Esophagus squamous epithelium (tissue), 5 donors: ENCODE measurements around the gene SCD5. TPM values are rescaled to one million over a fixed set of nuclear protein-coding genes. Genes with fewer than 3 reads are reported as not detected.

Source experiments
- DNase-seq: peaks from one replicate; lab custom pipeline; 2025; lab: John Stamatoyannopoulos, UW
- H3K27ac ChIP-seq, 4 donors: fragments of 200-600 bp; sonication (generic); one replicate each; pipeline ENCODE4 v1.5.1; 2016 to 2019; ENCODE audit warnings: mild to moderate bottlenecking in 1 of 4
- H3K27me3 ChIP-seq, 4 donors: fragments of 200-600 bp; sonication (generic); 1 replicate in 3 of 4; 2 replicates in 1 of 4; pipeline versions ENCODE4 v1.5.1 to v1.6.0; 2017 to 2021; ENCODE audit warnings: antibody characterized with exemption in 1 of 4
- H3K36me3 ChIP-seq, 3 donors: fragments of 200-600 bp; sonication (generic); one replicate each; pipeline ENCODE4 v1.5.1; 2016 to 2019
- H3K4me1 ChIP-seq, 3 donors: fragments of 200-600 bp; sonication (generic); one replicate each; pipeline ENCODE4 v1.5.1; 2017 to 2019
- H3K4me3 ChIP-seq, 4 donors: fragments of 200-600 bp; sonication (generic); 1 replicate in 3 of 4; 2 replicates in 1 of 4; pipeline ENCODE4 v1.5.1; 2016 to 2019; ENCODE audit warnings: mild to moderate bottlenecking in 2 of 4, moderate library complexity in 1 of 4
- H3K9me3 ChIP-seq, 3 donors: fragments of 200-600 bp; sonication (generic); one replicate each; pipeline ENCODE4 v1.5.1; 2016 to 2019
- CTCF ChIP-seq, 6 experiments: fragments of 450-650 bp in 4 of 6; fragments of 200-600 bp in 2 of 6; sonication (generic) in 2 of 6; IDR thresholded peaks; one replicate each; pipeline ENCODE4 v1.5.1; 2016 to 2019; ENCODE audit warnings: antibody characterized with exemption in 6 of 6, mild to moderate bottlenecking in 4 of 6, moderate library complexity in 4 of 6
- POLR2A ChIP-seq, 4 donors: fragments of 450-650 bp; IDR thresholded peaks; one replicate each; pipeline ENCODE4 v1.6.1; 2017; ENCODE audit warnings: antibody characterized with exemption in 4 of 4, mild to moderate bottlenecking in 4 of 4, moderate library complexity in 3 of 4
- WGBS, 2 donors: methylation state at CpG; one replicate each; pipeline ENCODE4 v1.1.5; 2018; 5-methylcytosine and 5-hydroxymethylcytosine counted together
- intact Hi-C: fragments of 100-400 bp; cut with DNase I; formaldehyde crosslinking; loops from one replicate; pipeline ENCODE4 v1.15.0; 2022
- total RNA-seq, 4 donors: library from RNA; depleted of rRNA; stranded (reverse); fragments of >200 nt; gene quantifications; one replicate each; pipeline ENCODE4 v1.1.0, GENCODE V29; 2016
- donor health status: DM: yes; HTN: yes; CAD: no.

SCD5 gene
- total RNA-seq, 4 donors from 2014 or later = 1.2 to 6.3 (median 4.3) TPM

- H3K27ac ChIP-seq = no peak overlapping the region
- intact Hi-C loops = no loop called here
- no peaks in the 10 kb centered on the region for H3K9me3 ChIP-seq
- no peaks in the 10 kb centered on the region for H3K27me3 ChIP-seq
- H3K4me1 ChIP-seq = peaks cover 0 to 15% (median 0%) of the 10 kb centered on the region in 3 donors
- no peaks in the 10 kb centered on the region for H3K36me3 ChIP-seq
- no peak for DNase-seq
- H3K4me3 ChIP-seq = no peak overlapping the region
- 74 to 100% methylated on average over 1 to 2 of the region's 2 CpGs for WGBS, 2 donors
- TF ChIP-seq CTCF (IDR thresholded peaks at IDR 0.05) (no peak), POLR2A (IDR thresholded peaks at IDR 0.05) (no peak)
Observed at GRCh38 chr4:82691431-82691830, 107.2 kb downstream of the SCD5 start.

DNA sequence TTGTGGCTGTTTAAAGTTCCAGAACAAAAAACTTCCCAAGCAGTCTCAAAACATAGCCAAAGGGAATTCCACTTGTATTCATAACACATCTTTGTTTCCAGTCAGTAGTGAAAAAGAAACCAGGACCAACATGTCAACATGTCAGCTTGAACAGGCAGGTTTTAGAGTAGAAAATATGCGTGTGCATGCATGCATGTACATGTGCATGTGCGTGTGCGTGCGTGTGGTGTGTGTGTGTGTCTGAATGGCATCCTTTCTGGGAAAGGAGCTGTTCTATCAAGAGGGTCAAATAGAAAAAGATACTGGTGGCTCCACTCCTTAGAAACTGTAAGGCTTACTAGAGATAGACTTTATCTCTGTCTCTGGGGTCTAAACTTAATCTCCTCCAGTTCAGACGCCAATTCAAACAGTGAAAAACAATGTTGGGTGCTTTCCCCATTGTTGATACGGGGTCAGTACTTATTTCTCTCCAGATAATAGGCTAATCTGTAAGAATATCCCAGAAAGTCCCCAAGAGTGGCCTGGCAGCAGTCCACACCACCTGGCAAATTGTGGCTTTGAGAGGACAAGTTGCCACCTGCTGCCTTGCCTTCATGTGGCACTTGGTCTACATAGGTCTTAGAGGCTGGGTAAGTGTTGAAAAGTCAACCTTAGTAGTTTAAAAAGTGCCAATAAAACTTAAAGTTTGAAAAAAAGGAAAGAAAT lies 110.4 kb downstream of the SCD5 start:
- Histone ChIP-seq H3K27ac (no peak overlapping the region), H3K36me3 (no peaks in the 10 kb centered on the region), H3K4me1 (peaks cover 0 to 15% (median 0%) of the 10 kb centered on the region in 3 donors), H3K4me3 (no peak overlapping the region), H3K9me3 (no peaks in the 10 kb centered on the region), H3K27me3 (no peaks in the 10 kb centered on the region)
- no peak for DNase-seq
- intact Hi-C loops = no loop called here
- 39 to 65% methylated on average over 6 of the region's 6 CpGs for WGBS, 2 donors
- TF ChIP-seq POLR2A (IDR thresholded peaks at IDR 0.05) (no peak), CTCF (IDR thresholded peaks at IDR 0.05) (no peak)

DNA sequence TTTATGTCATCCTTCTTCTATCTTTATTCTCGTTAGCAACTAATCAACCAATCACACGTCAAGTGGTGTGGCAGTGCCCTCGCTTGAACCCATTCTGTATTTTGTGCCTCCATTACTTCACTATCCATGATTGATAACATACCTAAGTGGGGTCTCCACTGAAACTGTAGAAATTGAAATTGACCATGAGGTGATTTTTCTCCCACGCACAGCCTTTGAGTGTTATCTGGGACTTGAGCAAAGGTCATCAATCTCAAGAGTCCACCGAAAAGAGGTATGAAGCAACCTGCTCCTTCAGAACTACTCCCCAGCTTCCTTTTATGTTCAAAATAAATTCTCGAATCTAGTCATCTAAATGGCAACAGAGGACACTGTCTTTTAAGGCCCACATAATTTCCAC lies 111.1 kb downstream of the SCD5 start:
- H3K4me1 ChIP-seq = peaks cover 0 to 15% (median 0%) of the 10 kb centered on the region in 3 donors
- TF ChIP-seq POLR2A (IDR thresholded peaks at IDR 0.05) (no peak), CTCF (IDR thresholded peaks at IDR 0.05) (no peak)
- H3K27ac ChIP-seq = no peak overlapping the region
- H3K36me3 ChIP-seq = no peaks in the 10 kb centered on the region
- WGBS, 2 donors = 77 to 80% methylated on average over 6 of the region's 6 CpGs
- no peak overlapping the region for H3K4me3 ChIP-seq
- DNase-seq = no peak
- no peaks in the 10 kb centered on the region for H3K9me3 ChIP-seq
- H3K27me3 ChIP-seq = no peaks in the 10 kb centered on the region
- intact Hi-C loops = no loop called here

- Histone ChIP-seq H3K36me3 (peaks cover 0 to 3% (median 0%) of the 10 kb centered on the region in 3 donors), H3K4me3 (no peak overlapping the region), H3K4me1 (peaks cover 3 to 17% (median 4%) of the 10 kb centered on the region in 3 donors), H3K27ac (no peak overlapping the region), H3K27me3 (no peaks in the 10 kb centered on the region), H3K9me3 (no peaks in the 10 kb centered on the region)
- TF ChIP-seq POLR2A (IDR thresholded peaks at IDR 0.05) (no peak), CTCF (IDR thresholded peaks at IDR 0.05) (no peak)
- 40 to 50% methylated on average over 1 of the region's 1 CpG for WGBS, 2 donors
- intact Hi-C loops = no loop called here
- DNase-seq = no peak
Observed at GRCh38 chr4:82681754-82682153, 116.8 kb downstream of the SCD5 start.

- intact Hi-C loops = no loop called here
- no peak overlapping the region for H3K27ac ChIP-seq
- 89 to 93% methylated on average over 8 to 9 of the region's 9 CpGs for WGBS, 2 donors
Observed at GRCh38 chr4:82680834-82681233, 117.8 kb downstream of the SCD5 start.

More at GRCh38 chr4:82680834-82681233, 117.8 kb downstream of the SCD5 start:
- no peaks in the 10 kb centered on the region for H3K9me3 ChIP-seq
- TF ChIP-seq CTCF (IDR thresholded peaks at IDR 0.05) (no peak), POLR2A (IDR thresholded peaks at IDR 0.05) (no peak)
- H3K4me3 ChIP-seq = no peak overlapping the region
- no peaks in the 10 kb centered on the region for H3K27me3 ChIP-seq
- H3K4me1 ChIP-seq = peaks cover 3 to 23% (median 4%) of the 10 kb centered on the region in 3 donors
- no peak for DNase-seq
- H3K36me3 ChIP-seq = peaks cover 0 to 3% (median 0%) of the 10 kb centered on the region in 3 donors
